Prostate gland (tissue), 2 donors: ENCODE results near the gene PRKAR1B. TPM values are rescaled to one million over a fixed set of nuclear protein-coding genes. Genes with fewer than 3 reads are reported as not detected.

Source experiments
- DNase-seq: peaks from one replicate; pipeline ENCODE4 v3.0.0-alpha.2; 2019; ENCODE audit warnings: low spot score
- H3K27ac ChIP-seq, 2 donors: fragments of 200-600 bp; sonication (generic); 2 replicates each; pipeline ENCODE4 v1.5.1; 2017 to 2019
- H3K27me3 ChIP-seq: fragments of 200-600 bp; sonication (generic); replicated peaks from 2 replicates; pipeline ENCODE4 v1.5.1; 2019; ENCODE audit not compliant: insufficient read depth
- H3K36me3 ChIP-seq, 2 donors: fragments of 200-600 bp; sonication (generic); 1 replicate in 1 of 2; 2 replicates in 1 of 2; pipeline versions ENCODE4 v1.5.1 to v1.8.1; 2017 to 2019
- H3K4me1 ChIP-seq: fragments of 200-600 bp; sonication (generic); replicated peaks from 2 replicates; pipeline ENCODE4 v1.5.1; 2019
- H3K4me3 ChIP-seq, 2 donors: fragments of 200-600 bp; sonication (generic); 2 replicates each; pipeline ENCODE4 v1.5.1; 2017 to 2019
- H3K9me3 ChIP-seq: fragments of 200-600 bp; sonication (generic); 2 replicates; pipeline ENCODE4 v1.5.1; 2017
- POLR2A ChIP-seq: fragments of 450-650 bp; IDR thresholded peaks from one replicate; pipeline ENCODE4 v1.6.1; 2016; ENCODE audit warnings: antibody characterized with exemption, mild to moderate bottlenecking
- POLR2AphosphoS5 ChIP-seq: sonication (generic); formaldehyde crosslinking; IDR thresholded peaks from one replicate; pipeline ENCODE4 v1.6.1; 2017; ENCODE audit warnings: antibody characterized with exemption
- WGBS: methylation state at CpG from one replicate; pipeline ENCODE4 v1.1.5; 2018; 5-methylcytosine and 5-hydroxymethylcytosine counted together
- intact Hi-C: fragments of 100-400 bp; cut with DNase I; formaldehyde crosslinking; loops from one replicate; pipeline ENCODE4 v1.14.2; 2022
- total RNA-seq, 2 donors: library from RNA; depleted of rRNA; stranded (reverse); fragments of >200 nt; gene quantifications; one replicate each; pipeline ENCODE4 v1.1.0, GENCODE V29; 2016
- TF ChIP-seq, protein P1 (sequence below), 4 experiments: fragments of 200-600 bp in 2 of 4; fragments of 450-650 bp in 2 of 4; sonication (generic) in 2 of 4; IDR thresholded peaks; 1 replicate in 3 of 4; 2 replicates in 1 of 4; pipeline ENCODE4 v1.5.1; 2016 to 2019; ENCODE audit warnings: antibody characterized with exemption in 4 of 4, mild to moderate bottlenecking in 2 of 4, moderate library complexity in 2 of 4

Gene PRKAR1B
- total RNA-seq, 2 donors from 2014 or later, result 20.2 to 44.8 TPM

DNA sequence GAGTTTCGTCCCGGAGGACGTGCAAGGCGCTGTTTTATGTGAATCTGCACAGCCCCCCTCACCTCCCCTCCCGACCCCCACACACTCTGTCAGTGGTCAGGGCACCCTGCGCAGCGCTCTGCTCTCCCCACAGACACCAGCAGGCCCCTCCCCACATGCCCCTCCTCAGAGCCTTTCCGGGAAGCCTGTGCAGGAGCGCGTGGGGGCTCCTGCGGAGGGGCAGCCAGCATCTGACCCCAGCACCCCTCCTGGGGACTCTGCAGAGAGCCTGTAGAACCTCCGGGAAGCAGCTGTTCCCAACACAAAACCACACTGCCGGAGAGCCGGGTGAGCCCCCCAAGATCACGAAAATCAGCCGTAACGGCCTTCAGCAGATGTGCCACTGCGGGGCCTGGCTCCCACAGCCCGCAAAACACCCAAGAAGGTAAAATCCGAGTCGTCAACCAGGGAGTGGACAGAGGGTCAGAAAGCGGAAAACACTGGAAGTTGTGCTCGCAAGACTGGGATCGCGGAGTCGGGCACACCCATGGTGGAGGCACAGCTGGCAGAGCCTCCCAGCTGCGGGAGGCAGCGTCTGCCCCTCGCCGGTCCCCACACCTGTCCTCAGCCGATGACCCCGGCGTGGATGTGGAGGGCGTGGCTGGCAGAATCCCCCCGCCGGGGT, 153.7 kb downstream of the PRKAR1B start:
- intact Hi-C loops, result no loop called here
- WGBS, result 90% methylated on average over 36 of the region's 36 CpGs
- no peaks in the 10 kb centered on the region for H3K4me1 ChIP-seq
- no peaks in the 10 kb centered on the region for H3K9me3 ChIP-seq
- no peak overlapping the region for H3K27ac ChIP-seq
- TF ChIP-seq, protein P1, sequence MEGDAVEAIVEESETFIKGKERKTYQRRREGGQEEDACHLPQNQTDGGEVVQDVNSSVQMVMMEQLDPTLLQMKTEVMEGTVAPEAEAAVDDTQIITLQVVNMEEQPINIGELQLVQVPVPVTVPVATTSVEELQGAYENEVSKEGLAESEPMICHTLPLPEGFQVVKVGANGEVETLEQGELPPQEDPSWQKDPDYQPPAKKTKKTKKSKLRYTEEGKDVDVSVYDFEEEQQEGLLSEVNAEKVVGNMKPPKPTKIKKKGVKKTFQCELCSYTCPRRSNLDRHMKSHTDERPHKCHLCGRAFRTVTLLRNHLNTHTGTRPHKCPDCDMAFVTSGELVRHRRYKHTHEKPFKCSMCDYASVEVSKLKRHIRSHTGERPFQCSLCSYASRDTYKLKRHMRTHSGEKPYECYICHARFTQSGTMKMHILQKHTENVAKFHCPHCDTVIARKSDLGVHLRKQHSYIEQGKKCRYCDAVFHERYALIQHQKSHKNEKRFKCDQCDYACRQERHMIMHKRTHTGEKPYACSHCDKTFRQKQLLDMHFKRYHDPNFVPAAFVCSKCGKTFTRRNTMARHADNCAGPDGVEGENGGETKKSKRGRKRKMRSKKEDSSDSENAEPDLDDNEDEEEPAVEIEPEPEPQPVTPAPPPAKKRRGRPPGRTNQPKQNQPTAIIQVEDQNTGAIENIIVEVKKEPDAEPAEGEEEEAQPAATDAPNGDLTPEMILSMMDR (IDR thresholded peaks at IDR 0.05), result no peak
- no peak for TF ChIP-seq POLR2AphosphoS5
- no peak for TF ChIP-seq POLR2A
- H3K27me3 ChIP-seq, result no peaks in the 10 kb centered on the region
- H3K4me3 ChIP-seq, result no peak overlapping the region
- DNase-seq, result no peak
- no peaks in the 10 kb centered on the region for H3K36me3 ChIP-seq

DNA sequence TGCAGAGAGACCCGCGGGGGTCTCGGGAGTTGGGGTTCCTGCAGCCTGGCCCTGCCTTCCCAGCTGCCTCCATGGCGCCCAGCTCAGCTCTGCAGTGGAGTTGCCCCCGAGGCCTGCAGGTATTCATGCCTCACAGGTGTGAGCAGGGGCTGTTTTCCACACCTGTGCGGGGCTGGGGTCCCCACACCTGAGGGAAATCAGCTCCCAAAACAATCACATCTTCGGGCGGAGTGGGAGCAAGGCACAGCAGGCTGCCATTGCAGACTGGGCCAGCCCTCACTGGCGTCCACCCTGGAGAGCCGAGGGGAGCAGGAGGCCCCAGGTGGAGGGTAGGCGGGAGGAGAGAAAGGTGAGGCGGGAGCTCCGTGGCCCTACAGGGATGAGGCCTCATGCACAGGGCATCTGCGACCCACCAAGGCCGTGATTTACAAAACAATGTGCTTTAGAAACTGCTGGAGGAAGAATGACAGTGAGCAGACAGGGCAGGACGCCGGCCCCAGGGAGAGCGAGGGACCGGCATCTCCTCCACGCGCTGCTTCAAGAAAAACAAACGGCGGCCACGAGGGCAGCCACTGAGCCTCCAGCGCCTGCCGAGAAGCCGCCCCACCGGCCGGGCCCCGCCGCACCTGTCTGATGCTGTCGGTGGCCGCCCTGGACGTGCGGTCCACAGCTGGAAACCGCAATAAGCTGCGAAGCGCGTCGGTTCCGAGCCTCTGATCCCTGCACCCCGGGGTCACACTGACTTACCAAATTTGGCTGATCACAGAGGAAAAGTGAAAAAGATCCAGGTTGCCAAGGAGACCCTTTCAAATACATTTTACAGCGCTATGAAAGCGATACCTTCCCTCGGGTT, 154.4 kb downstream of the PRKAR1B start:
- H3K4me1 ChIP-seq, result no peaks in the 10 kb centered on the region
- H3K9me3 ChIP-seq, result no peaks in the 10 kb centered on the region
- H3K27ac ChIP-seq, result no peak overlapping the region
- H3K27me3 ChIP-seq, result no peaks in the 10 kb centered on the region
- no peaks in the 10 kb centered on the region for H3K36me3 ChIP-seq
- no peak overlapping the region for H3K4me3 ChIP-seq
- intact Hi-C loops, result no loop called here
- TF ChIP-seq, protein P1 (IDR thresholded peaks at IDR 0.05), result no peak
- TF ChIP-seq POLR2A (no peak), POLR2AphosphoS5 (no peak)
- no peak for DNase-seq
- 79% methylated on average over 43 of the region's 45 CpGs for WGBS

DNA sequence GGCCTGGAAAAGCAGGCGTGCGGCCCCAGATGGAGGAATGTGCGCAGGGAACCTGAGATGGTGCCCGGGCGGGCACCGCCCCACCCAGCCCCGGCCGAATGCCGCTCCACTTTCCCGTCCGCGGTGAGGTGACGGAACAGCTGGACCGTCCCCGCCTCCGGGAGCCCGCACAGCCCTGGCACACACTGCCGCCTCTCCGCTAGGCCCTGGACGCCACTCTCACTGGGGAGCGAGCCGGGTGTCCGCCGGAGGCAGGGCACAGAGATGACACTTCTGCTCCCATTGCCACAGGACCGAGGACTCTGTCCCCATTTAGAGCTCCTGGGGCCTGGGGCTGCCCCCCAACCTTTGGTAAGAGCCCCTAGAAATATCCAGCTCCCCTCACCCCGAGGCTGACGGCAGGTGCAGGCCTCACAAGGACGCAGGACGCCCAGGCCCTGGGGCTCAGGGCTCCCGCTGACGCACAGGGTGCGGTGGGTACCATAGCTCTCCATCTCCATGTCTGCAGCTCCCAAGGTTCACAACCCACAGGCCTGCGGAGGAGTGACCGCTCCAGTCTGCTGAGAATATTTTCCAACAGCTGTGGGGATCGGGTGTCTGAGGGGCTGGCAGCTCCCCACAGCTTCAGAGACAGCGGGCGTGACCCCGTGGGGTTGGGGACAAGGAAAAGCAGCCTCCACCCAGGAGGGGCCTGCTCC, 155.2 kb downstream of the PRKAR1B start:
- no peak overlapping the region for H3K27ac ChIP-seq
- H3K4me3 ChIP-seq, result no peak overlapping the region
- no peaks in the 10 kb centered on the region for H3K4me1 ChIP-seq
- no peaks in the 10 kb centered on the region for H3K36me3 ChIP-seq
- 96% methylated on average over 38 of the region's 38 CpGs for WGBS
- H3K9me3 ChIP-seq, result no peaks in the 10 kb centered on the region
- no peak for DNase-seq
- TF ChIP-seq POLR2AphosphoS5 (no peak), POLR2A (no peak)
- TF ChIP-seq, protein P1 (IDR thresholded peaks at IDR 0.05), result no peak
- no peaks in the 10 kb centered on the region for H3K27me3 ChIP-seq
- intact Hi-C loops, result no loop called here

DNA sequence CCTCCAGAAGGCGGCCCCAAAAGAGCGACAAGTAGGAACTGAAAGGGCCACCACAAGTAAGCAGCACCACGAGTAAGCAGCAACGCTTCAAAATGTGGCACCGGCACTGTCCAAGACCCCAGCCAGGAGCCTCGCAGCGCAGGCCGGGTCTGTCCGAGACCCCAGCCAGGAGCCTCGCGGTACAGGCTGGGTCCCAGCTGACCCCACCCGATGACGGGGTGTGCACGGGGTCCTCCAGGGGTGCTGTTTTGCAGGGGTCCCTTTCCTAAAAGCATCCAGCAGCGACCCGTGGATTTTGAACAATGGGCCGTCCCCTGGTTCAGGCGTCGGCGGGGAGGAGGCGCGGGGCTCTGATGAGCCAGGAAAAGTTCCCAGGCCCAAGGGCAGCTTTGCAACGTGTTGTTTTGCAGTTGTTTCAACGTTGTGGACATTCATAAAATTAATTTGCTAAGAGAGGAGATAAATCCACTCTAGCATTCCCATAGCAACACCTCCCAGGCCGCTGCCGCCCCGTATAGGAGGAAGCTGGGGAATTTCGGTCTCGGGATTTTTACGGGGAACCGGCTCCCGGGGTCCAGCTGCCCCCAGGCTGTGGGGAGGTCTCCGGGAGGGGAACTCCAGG, 155.9 kb downstream of the PRKAR1B start:
- H3K9me3 ChIP-seq, result no peaks in the 10 kb centered on the region
- H3K27ac ChIP-seq, result no peak overlapping the region

More for the DNA sequence above, 155.9 kb downstream of the PRKAR1B start:
- TF ChIP-seq POLR2A (no peak), POLR2AphosphoS5 (no peak)
- TF ChIP-seq, protein P1 (IDR thresholded peaks at IDR 0.05), result no peak
- H3K27me3 ChIP-seq, result no peaks in the 10 kb centered on the region
- H3K4me3 ChIP-seq, result no peak overlapping the region
- WGBS, result 90% methylated on average over 33 of the region's 33 CpGs
- no peaks in the 10 kb centered on the region for H3K36me3 ChIP-seq
- H3K4me1 ChIP-seq, result no peaks in the 10 kb centered on the region
- intact Hi-C loops, result no loop called here
- DNase-seq, result no peak
